CD4-positive, alpha-beta T cell (primary cell): Measurements from ENCODE around the gene PTPN12. TPM values are rescaled to one million over a fixed set of nuclear protein-coding genes. Genes with fewer than 3 reads are reported as not detected.

Source experiments
- ATAC-seq: fragments of 200-7000 bp; cut with Tn5 transposase; one replicate; pipeline ENCODE4 v1.10.0; 2022; ENCODE audit warnings: mild to moderate bottlenecking; ENCODE audit not compliant: poor library complexity
- CTCF ChIA-PET: fragments of 350-600 bp; sonication (Branson Sonifier 250); formaldehyde crosslinking; loops from one replicate; lab custom pipeline; 2021; ENCODE audit warnings: antibody characterized with exemption, inconsistent platforms; lab: Charles Lee
- POLR2A ChIA-PET: fragments of 350-600 bp; sonication (Branson Sonifier 250); formaldehyde crosslinking; loops from one replicate; lab custom pipeline; 2021; ENCODE audit warnings: antibody characterized with exemption, inconsistent platforms; lab: Charles Lee
- DNase-seq, 14 experiments: peaks; one replicate each; pipeline ENCODE4 v3.0.0-alpha.2; 2013 to 2020; ENCODE audit warnings: mixed read lengths in 2 of 14
- H3K27ac ChIP-seq, 2 donors: one replicate each; pipeline versions ENCODE4 v1.5.1 to v1.7.0; 2013; ENCODE audit warnings: low read length in 2 of 2, low read depth in 1 of 2, mild to moderate bottlenecking in 1 of 2
- H3K27me3 ChIP-seq, 2 experiments: 1 replicate in 1 of 2; 2 replicates in 1 of 2; pipeline versions ENCODE4 v1.6.1 to v1.7.0; 2013; ENCODE audit warnings: low read length in 2 of 2, control low read depth in 1 of 2, mild to moderate bottlenecking in 1 of 2, moderate library complexity in 1 of 2; ENCODE audit not compliant: insufficient read depth in 2 of 2, control insufficient read depth in 1 of 2
- H3K36me3 ChIP-seq: one replicate; pipeline ENCODE4 v1.6.1; 2013; ENCODE audit warnings: low read length, control low read depth; ENCODE audit not compliant: insufficient read depth
- H3K4me1 ChIP-seq: one replicate; pipeline ENCODE4 v1.6.1; 2013; ENCODE audit warnings: low read length, control low read depth; ENCODE audit not compliant: insufficient read depth
- H3K4me3 ChIP-seq: one replicate; pipeline ENCODE4 v1.5.1; 2013; ENCODE audit warnings: mild to moderate bottlenecking, low read length, moderate library complexity
- H3K9me3 ChIP-seq, 2 experiments: 1 replicate in 1 of 2; 2 replicates in 1 of 2; pipeline versions ENCODE4 v1.6.1 to v1.7.0; 2013; ENCODE audit warnings: low read length in 2 of 2, mild to moderate bottlenecking in 2 of 2, control low read depth in 1 of 2, moderate library complexity in 1 of 2; ENCODE audit not compliant: control insufficient read depth in 1 of 2, insufficient read depth in 1 of 2
- H3K27ac Mint-ChIP-seq: one replicate; pipeline ENCODE4 v1.8.0; 2020; ENCODE audit warnings: mixed read lengths
- H3K27me3 Mint-ChIP-seq: one replicate; pipeline ENCODE4 v1.8.0; 2021; ENCODE audit warnings: mixed read lengths
- H3K36me3 Mint-ChIP-seq: one replicate; pipeline ENCODE4 v1.8.0; 2021; ENCODE audit warnings: low read depth, mixed read lengths
- H3K4me1 Mint-ChIP-seq: one replicate; pipeline ENCODE4 v1.8.0; 2021; ENCODE audit warnings: low read depth, mixed read lengths
- H3K4me3 Mint-ChIP-seq: one replicate; pipeline ENCODE4 v1.8.0; 2020; ENCODE audit warnings: mild to moderate bottlenecking, mixed read lengths
- H3K9me3 Mint-ChIP-seq: one replicate; pipeline ENCODE4 v1.8.0; 2020; ENCODE audit warnings: mixed read lengths
- CTCF ChIP-seq: fragments of 200-600 bp; IDR thresholded peaks from one replicate; pipeline ENCODE4 v1.8.0; 2022; ENCODE audit warnings: antibody characterized with exemption, mild to moderate bottlenecking
- intact Hi-C, 2 experiments: fragments of 100-400 bp; cut with DNase I in 1 of 2; cut with micrococcal nuclease in 1 of 2; formaldehyde crosslinking; loops; one replicate each; pipeline versions ENCODE4 v1.15.1 to v1.9.0; 2023 to 2025; cut with DNase I, micrococcal nuclease
- total RNA-seq, 174 experiments: library from RNA in 2 of 174; stranded (reverse) in 2 of 174; gene quantifications; one replicate each; pipeline ENCODE4 v1.2.3 and lab custom pipeline; 2021 to 2026

The PTPN12 gene
- total RNA-seq, 2 experiments from 2014 or later, result 11.7 to 14.8 TPM

DNA sequence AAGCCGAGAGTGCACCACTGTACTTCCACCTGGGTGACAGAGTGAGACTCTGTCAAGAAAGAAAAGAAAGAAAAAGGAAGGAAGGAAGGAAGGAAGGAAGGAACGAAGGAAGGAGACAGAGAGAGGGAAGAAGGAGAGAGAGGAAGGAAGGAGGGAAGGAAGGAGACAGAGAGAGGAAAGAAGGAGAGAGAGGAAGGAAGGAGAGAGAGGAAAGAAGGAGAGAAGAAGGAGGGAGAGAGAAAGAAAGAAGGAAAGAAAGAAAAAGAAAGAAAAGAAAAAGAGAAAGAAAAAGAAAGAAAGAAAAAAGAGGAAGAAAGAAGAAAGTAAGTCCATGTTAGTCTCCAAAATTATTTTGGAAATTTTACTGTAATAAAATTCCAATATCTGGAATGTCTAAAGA lies 125.8 kb downstream of the PTPN12 start:
- CTCF ChIA-PET, result no interaction called here

DNA sequence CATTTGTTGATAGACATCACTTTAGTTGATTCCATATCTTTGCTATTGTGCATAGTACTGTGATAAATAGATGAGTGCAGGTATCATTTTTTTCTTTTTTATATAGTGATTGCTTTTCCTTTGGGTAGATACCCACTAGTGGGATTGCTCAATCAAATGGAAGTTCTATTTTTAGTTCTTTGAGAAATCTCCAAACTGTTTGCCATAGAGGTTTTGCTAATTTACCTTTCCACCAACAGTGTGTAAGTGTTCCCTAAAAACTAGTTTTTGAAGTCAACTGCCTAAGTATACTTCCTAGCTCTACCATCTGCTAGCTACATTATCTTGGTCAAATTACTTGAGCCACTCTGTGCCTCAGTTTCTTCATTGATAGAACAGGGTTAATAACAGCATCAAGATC lies 127.6 kb downstream of the PTPN12 start:
- Mint-ChIP-seq H3K9me3 (no peaks in the 10 kb centered on the region), H3K27ac (no peak overlapping the region), H3K36me3 (no peaks in the 10 kb centered on the region), H3K4me1 (no peaks in the 10 kb centered on the region), H3K4me3 (no peak overlapping the region), H3K27me3 (no peaks in the 10 kb centered on the region)
- no peak for TF ChIP-seq CTCF
- CTCF ChIA-PET, result no interaction called here
- H3K27ac ChIP-seq, result no peak overlapping the region
- no peak for ATAC-seq
- H3K4me1 ChIP-seq, result no peaks in the 10 kb centered on the region
- DNase-seq, result no peak
- POLR2A ChIA-PET, result no interaction called here
- intact Hi-C loops, result no loop called here
- no peaks in the 10 kb centered on the region for H3K36me3 ChIP-seq
- H3K27me3 ChIP-seq, result no peaks in the 10 kb centered on the region
- H3K4me3 ChIP-seq, result no peak overlapping the region
- H3K9me3 ChIP-seq, result no peaks in the 10 kb centered on the region

More for the DNA sequence above, 125.8 kb downstream of the PTPN12 start:
- Mint-ChIP-seq H3K4me3 (no peak overlapping the region), H3K27me3 (no peaks in the 10 kb centered on the region), H3K9me3 (no peaks in the 10 kb centered on the region), H3K4me1 (no peaks in the 10 kb centered on the region), H3K27ac (no peak overlapping the region), H3K36me3 (no peaks in the 10 kb centered on the region)
- H3K36me3 ChIP-seq, result no peaks in the 10 kb centered on the region
- TF ChIP-seq CTCF, result no peak
- DNase-seq (no peak), ATAC-seq (no peak)
- H3K9me3 ChIP-seq, result no peaks in the 10 kb centered on the region
- POLR2A ChIA-PET, result no interaction called here
- no peaks in the 10 kb centered on the region for H3K27me3 ChIP-seq
- H3K4me1 ChIP-seq, result no peaks in the 10 kb centered on the region
- intact Hi-C loops, result no loop called here
- no peak overlapping the region for H3K27ac ChIP-seq
- no peak overlapping the region for H3K4me3 ChIP-seq

- intact Hi-C loops, result no loop called here
- ATAC-seq (no peak), DNase-seq (no peak)
- H3K36me3 Mint-ChIP-seq, result no peaks in the 10 kb centered on the region
- no peaks in the 10 kb centered on the region for H3K9me3 ChIP-seq
- ChIA-PET POLR2A (no interaction called here), CTCF (no interaction called here)
- no peaks in the 10 kb centered on the region for H3K27me3 Mint-ChIP-seq
- H3K27ac ChIP-seq, result no peak overlapping the region
- TF ChIP-seq CTCF, result no peak
- H3K4me3 Mint-ChIP-seq, result no peak overlapping the region
- H3K9me3 Mint-ChIP-seq, result no peaks in the 10 kb centered on the region
- no peak overlapping the region for H3K27ac Mint-ChIP-seq
- no peaks in the 10 kb centered on the region for H3K27me3 ChIP-seq
- H3K4me3 ChIP-seq, result no peak overlapping the region
- H3K4me1 ChIP-seq, result no peaks in the 10 kb centered on the region
- H3K36me3 ChIP-seq, result no peaks in the 10 kb centered on the region
- H3K4me1 Mint-ChIP-seq, result no peaks in the 10 kb centered on the region
Observed at GRCh38 chr7:77665161-77665560, 128.1 kb downstream of the PTPN12 start.
